MCF 10A (cell line): ENCODE results near the gene SLC8A3. TPM values are rescaled to one million over a fixed set of nuclear protein-coding genes. Genes with fewer than 3 reads are reported as not detected.

ENCODE experiments used
- BruUV-seq: library from RNA; stranded (reverse); fragments of 400-500 nt; replicated peaks from 2 replicates; lab custom pipeline; 2021; lab: Mats Ljungman, UMichigan
- CTCF ChIA-PET: fragments of 300-600 bp; sonication (Branson Sonifier 250); formaldehyde crosslinking; extraction: SDS; loops from one replicate; lab custom pipeline; 2021; ENCODE audit warnings: antibody characterized with exemption, inconsistent platforms; lab: Yijun Ruan, JAX
- POLR2A ChIA-PET: fragments of 300-600, 350-650 bp; sonication (Branson Sonifier 250); formaldehyde crosslinking; extraction: SDS; loops from one replicate; lab custom pipeline; 2020; ENCODE audit warnings: antibody characterized with exemption, inconsistent platforms; lab: Yijun Ruan, JAX
- DNase-seq: peaks from one replicate; pipeline ENCODE4 v3.0.0-alpha.2; 2018; ENCODE audit not compliant: unreplicated experiment
- H3K27ac Mint-ChIP-seq: one replicate; pipeline ENCODE4 v1.8.0; 2022; ENCODE audit warnings: mild to moderate bottlenecking, low read depth, mixed read lengths; ENCODE audit not compliant: unreplicated experiment
- H3K27me3 Mint-ChIP-seq: one replicate; pipeline ENCODE4 v1.8.0; 2022; ENCODE audit warnings: mixed read lengths; ENCODE audit not compliant: insufficient read depth, unreplicated experiment
- H3K36me3 Mint-ChIP-seq: one replicate; pipeline ENCODE4 v1.8.0; 2022; ENCODE audit warnings: mild to moderate bottlenecking, moderate library complexity, mixed read lengths; ENCODE audit not compliant: insufficient read depth, unreplicated experiment
- H3K4me1 Mint-ChIP-seq: one replicate; pipeline ENCODE4 v1.8.0; 2022; ENCODE audit warnings: mixed read lengths; ENCODE audit not compliant: insufficient read depth, unreplicated experiment
- H3K4me3 Mint-ChIP-seq: one replicate; pipeline ENCODE4 v1.8.0; 2022; ENCODE audit warnings: mild to moderate bottlenecking, moderate library complexity, mixed read lengths; ENCODE audit not compliant: unreplicated experiment
- H3K9me3 Mint-ChIP-seq: one replicate; pipeline ENCODE4 v1.8.0; 2022; ENCODE audit warnings: mixed read lengths; ENCODE audit not compliant: unreplicated experiment
- CTCF ChIP-seq: fragments of 200-600 bp; IDR thresholded peaks from one replicate; pipeline ENCODE4 v1.8.0; 2022; ENCODE audit warnings: antibody characterized with exemption, mild to moderate bottlenecking; ENCODE audit not compliant: unreplicated experiment
- intact Hi-C: fragments of 100-400 bp; cut with micrococcal nuclease; formaldehyde crosslinking; loops from 2 replicates; pipeline ENCODE4 v1.14.1; 2022
- total RNA-seq: library from RNA; stranded (reverse); gene quantifications from 2 replicates; pipeline ENCODE4 v1.2.3, GENCODE V29; 2022

Gene SLC8A3
- total RNA-seq, 1 experiment from 2014 or later, result not detected

GRCh38 chr14:70043001-70043400, 145.8 kb downstream of the SLC8A3 start:
- intact Hi-C loops, result no loop called here
- ChIA-PET POLR2A (no interaction called here), CTCF (interaction anchor here (1.1 kb wide), 1 partner anchor 275 kb away, joined by 3 read pairs; no protein-coding TSS in a partner anchor)
- TF ChIP-seq CTCF, result no peak
- BruUV-seq, result no TSS peak
- H3K27me3 Mint-ChIP-seq, result peaks cover 25% of the 10 kb centered on the region
- no peak overlapping the region for H3K4me3 Mint-ChIP-seq
- no peak for DNase-seq
- peaks cover 5% of the 10 kb centered on the region for H3K36me3 Mint-ChIP-seq
- no peak overlapping the region for H3K27ac Mint-ChIP-seq
- peaks cover 24% of the 10 kb centered on the region for H3K4me1 Mint-ChIP-seq
- H3K9me3 Mint-ChIP-seq, result no peaks in the 10 kb centered on the region

GRCh38 chr14:70036665-70037064, 152.1 kb downstream of the SLC8A3 start:
- Mint-ChIP-seq H3K36me3 (peaks cover 3% of the 10 kb centered on the region), H3K27me3 (peaks cover 13% of the 10 kb centered on the region), H3K9me3 (no peaks in the 10 kb centered on the region), H3K27ac (no peak overlapping the region), H3K4me3 (no peak overlapping the region), H3K4me1 (peaks cover 19% of the 10 kb centered on the region)
- POLR2A ChIA-PET, result no interaction called here
- intact Hi-C loops, result no loop called here
- no peak for TF ChIP-seq CTCF
- BruUV-seq, result no TSS peak
- CTCF ChIA-PET, result interaction anchor here (0.9 to 1.3 kb wide), 2 partner anchors 9 to 218 kb away, joined by 3 read pairs; no protein-coding TSS in a partner anchor
- DNase-seq, result peak; percentile 27

GRCh38 chr14:70034257-70034656, 154.5 kb downstream of the SLC8A3 start:
- CTCF ChIA-PET, result interaction anchor here (0.8 to 2.5 kb wide), 5 partner anchors 11 to 216 kb away, joined by 3 to 9 read pairs (median 3); no protein-coding TSS in a partner anchor
- POLR2A ChIA-PET, result no interaction called here

GRCh38 chr14:70033561-70033960, 155.2 kb downstream of the SLC8A3 start:
- BruUV-seq, result no TSS peak
- H3K9me3 Mint-ChIP-seq, result no peaks in the 10 kb centered on the region
- H3K4me3 Mint-ChIP-seq, result no peak overlapping the region
- H3K36me3 Mint-ChIP-seq, result peaks cover 6% of the 10 kb centered on the region
- no peak for TF ChIP-seq CTCF
- no peak for DNase-seq
- H3K27ac Mint-ChIP-seq, result no peak overlapping the region
- ChIA-PET POLR2A (interaction anchor here (0.6 kb wide), 1 partner anchor 1119 kb away, joined by 3 read pairs; no protein-coding TSS in a partner anchor), CTCF (interaction anchor here (0.9 to 2.5 kb wide), 4 partner anchors 20 to 215 kb away, joined by 3 to 9 read pairs (median 3); no protein-coding TSS in a partner anchor)
- intact Hi-C loops, result no loop called here
- H3K4me1 Mint-ChIP-seq, result peaks cover 8% of the 10 kb centered on the region
- no peaks in the 10 kb centered on the region for H3K27me3 Mint-ChIP-seq

More at GRCh38 chr14:70034257-70034656, 154.5 kb downstream of the SLC8A3 start:
- H3K27ac Mint-ChIP-seq, result peak overlapping the region; percentile 3
- H3K4me3 Mint-ChIP-seq, result no peak overlapping the region
- no TSS peak for BruUV-seq
- peaks cover 6% of the 10 kb centered on the region for H3K36me3 Mint-ChIP-seq
- TF ChIP-seq CTCF, result no peak
- no peak for DNase-seq
- H3K9me3 Mint-ChIP-seq, result no peaks in the 10 kb centered on the region
- H3K4me1 Mint-ChIP-seq, result peaks cover 12% of the 10 kb centered on the region
- peaks cover 4% of the 10 kb centered on the region for H3K27me3 Mint-ChIP-seq
- intact Hi-C loops, result no loop called here
